ENCODE measurements around the gene SERPINA5. TPM values are rescaled to one million over a fixed set of nuclear protein-coding genes. Genes with fewer than 3 reads are reported as not detected.

The SERPINA5 gene
- total and polyA plus RNA-seq, 2 of the 13 experiments (the other 11 are each of a cell fraction or from before 2014, with no cell fraction given): 449 to 498 TPM

GRCh38 chr14:94601884-94602391 is 20.7 kb downstream of the SERPINA5 start (continued):
- TF ChIP-seq SIX4 (CRISPR knock-in tag; IDR thresholded peaks at IDR 0.05) (no peak), REST (IDR thresholded peaks at IDR 0.05; ENCODE audit: borderline replicate concordance in 1 of 2, low read depth in 1 of 2, low read length in 2 of 2) (no peak), KLF6 (CRISPR knock-in tag; IDR thresholded peaks at IDR 0.05) (no peak), ZNF143 (CRISPR knock-in tag; IDR thresholded peaks at IDR 0.05) (no peak), GTF2F1 (IDR thresholded peaks at IDR 0.05; ENCODE audit: low read length) (no peak), ZNF451 (CRISPR knock-in tag; IDR thresholded peaks at IDR 0.05) (no peak), NCOR1 (IDR thresholded peaks at IDR 0.05; ENCODE audit: borderline replicate concordance, low read length) (no peak), ZFP62 (CRISPR knock-in tag; IDR thresholded peaks at IDR 0.05) (no peak), XRCC5 (optimal IDR thresholded peaks at IDR 0.05; ENCODE audit: low read length) (no peak), CENPX (CRISPR knock-in tag; IDR thresholded peaks at IDR 0.05) (no peak), MTF1 (CRISPR knock-in tag; IDR thresholded peaks at IDR 0.05) (no peak), PCBP1 (IDR thresholded peaks at IDR 0.05; ENCODE audit: borderline replicate concordance, low read depth, low read length) (no peak)
- TF ChIP-seq, protein P1, sequence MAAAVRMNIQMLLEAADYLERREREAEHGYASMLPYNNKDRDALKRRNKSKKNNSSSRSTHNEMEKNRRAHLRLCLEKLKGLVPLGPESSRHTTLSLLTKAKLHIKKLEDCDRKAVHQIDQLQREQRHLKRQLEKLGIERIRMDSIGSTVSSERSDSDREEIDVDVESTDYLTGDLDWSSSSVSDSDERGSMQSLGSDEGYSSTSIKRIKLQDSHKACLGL (CRISPR knock-in tag; IDR thresholded peaks at IDR 0.05): no peak
- TF ChIP-seq, protein P2, sequence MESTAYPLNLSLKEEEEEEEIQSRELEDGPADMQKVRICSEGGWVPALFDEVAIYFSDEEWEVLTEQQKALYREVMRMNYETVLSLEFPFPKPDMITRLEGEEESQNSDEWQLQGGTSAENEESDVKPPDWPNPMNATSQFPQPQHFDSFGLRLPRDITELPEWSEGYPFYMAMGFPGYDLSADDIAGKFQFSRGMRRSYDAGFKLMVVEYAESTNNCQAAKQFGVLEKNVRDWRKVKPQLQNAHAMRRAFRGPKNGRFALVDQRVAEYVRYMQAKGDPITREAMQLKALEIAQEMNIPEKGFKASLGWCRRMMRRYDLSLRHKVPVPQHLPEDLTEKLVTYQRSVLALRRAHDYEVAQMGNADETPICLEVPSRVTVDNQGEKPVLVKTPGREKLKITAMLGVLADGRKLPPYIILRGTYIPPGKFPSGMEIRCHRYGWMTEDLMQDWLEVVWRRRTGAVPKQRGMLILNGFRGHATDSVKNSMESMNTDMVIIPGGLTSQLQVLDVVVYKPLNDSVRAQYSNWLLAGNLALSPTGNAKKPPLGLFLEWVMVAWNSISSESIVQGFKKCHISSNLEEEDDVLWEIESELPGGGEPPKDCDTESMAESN (CRISPR knock-in tag; conservative IDR thresholded peaks at IDR 0.05): no peak
- TF ChIP-seq, protein P3, sequence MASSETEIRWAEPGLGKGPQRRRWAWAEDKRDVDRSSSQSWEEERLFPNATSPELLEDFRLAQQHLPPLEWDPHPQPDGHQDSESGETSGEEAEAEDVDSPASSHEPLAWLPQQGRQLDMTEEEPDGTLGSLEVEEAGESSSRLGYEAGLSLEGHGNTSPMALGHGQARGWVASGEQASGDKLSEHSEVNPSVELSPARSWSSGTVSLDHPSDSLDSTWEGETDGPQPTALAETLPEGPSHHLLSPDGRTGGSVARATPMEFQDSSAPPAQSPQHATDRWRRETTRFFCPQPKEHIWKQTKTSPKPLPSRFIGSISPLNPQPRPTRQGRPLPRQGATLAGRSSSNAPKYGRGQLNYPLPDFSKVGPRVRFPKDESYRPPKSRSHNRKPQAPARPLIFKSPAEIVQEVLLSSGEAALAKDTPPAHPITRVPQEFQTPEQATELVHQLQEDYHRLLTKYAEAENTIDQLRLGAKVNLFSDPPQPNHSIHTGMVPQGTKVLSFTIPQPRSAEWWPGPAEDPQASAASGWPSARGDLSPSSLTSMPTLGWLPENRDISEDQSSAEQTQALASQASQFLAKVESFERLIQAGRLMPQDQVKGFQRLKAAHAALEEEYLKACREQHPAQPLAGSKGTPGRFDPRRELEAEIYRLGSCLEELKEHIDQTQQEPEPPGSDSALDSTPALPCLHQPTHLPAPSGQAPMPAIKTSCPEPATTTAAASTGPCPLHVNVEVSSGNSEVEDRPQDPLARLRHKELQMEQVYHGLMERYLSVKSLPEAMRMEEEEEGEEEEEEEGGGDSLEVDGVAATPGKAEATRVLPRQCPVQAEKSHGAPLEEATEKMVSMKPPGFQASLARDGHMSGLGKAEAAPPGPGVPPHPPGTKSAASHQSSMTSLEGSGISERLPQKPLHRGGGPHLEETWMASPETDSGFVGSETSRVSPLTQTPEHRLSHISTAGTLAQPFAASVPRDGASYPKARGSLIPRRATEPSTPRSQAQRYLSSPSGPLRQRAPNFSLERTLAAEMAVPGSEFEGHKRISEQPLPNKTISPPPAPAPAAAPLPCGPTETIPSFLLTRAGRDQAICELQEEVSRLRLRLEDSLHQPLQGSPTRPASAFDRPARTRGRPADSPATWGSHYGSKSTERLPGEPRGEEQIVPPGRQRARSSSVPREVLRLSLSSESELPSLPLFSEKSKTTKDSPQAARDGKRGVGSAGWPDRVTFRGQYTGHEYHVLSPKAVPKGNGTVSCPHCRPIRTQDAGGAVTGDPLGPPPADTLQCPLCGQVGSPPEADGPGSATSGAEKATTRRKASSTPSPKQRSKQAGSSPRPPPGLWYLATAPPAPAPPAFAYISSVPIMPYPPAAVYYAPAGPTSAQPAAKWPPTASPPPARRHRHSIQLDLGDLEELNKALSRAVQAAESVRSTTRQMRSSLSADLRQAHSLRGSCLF (CRISPR knock-in tag; IDR thresholded peaks at IDR 0.05; ENCODE audit: borderline replicate concordance): no peak
- TF ChIP-seq, protein P4, sequence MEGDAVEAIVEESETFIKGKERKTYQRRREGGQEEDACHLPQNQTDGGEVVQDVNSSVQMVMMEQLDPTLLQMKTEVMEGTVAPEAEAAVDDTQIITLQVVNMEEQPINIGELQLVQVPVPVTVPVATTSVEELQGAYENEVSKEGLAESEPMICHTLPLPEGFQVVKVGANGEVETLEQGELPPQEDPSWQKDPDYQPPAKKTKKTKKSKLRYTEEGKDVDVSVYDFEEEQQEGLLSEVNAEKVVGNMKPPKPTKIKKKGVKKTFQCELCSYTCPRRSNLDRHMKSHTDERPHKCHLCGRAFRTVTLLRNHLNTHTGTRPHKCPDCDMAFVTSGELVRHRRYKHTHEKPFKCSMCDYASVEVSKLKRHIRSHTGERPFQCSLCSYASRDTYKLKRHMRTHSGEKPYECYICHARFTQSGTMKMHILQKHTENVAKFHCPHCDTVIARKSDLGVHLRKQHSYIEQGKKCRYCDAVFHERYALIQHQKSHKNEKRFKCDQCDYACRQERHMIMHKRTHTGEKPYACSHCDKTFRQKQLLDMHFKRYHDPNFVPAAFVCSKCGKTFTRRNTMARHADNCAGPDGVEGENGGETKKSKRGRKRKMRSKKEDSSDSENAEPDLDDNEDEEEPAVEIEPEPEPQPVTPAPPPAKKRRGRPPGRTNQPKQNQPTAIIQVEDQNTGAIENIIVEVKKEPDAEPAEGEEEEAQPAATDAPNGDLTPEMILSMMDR (CRISPR knock-in tag; IDR thresholded peaks at IDR 0.05): no peak
- TF ChIP-seq, protein P5, sequence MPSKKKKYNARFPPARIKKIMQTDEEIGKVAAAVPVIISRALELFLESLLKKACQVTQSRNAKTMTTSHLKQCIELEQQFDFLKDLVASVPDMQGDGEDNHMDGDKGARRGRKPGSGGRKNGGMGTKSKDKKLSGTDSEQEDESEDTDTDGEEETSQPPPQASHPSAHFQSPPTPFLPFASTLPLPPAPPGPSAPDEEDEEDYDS (CRISPR knock-in tag; IDR thresholded peaks at IDR 0.05): peak; percentile 44; the same call in 1 of the 2 replicates
